RWPE2 (cell line): ENCODE measurements around the gene CERT1.
"Not testable (repeated sequence)": the region's sequence is repeated elsewhere in the genome, so short reads cannot be mapped to it uniquely, and the experiment has no call there.

Source experiments
- ATAC-seq: fragments of 200-7000 bp; cut with Tn5 transposase; 3 replicates; pipeline ENCODE4 v1.9.1; 2021; ENCODE audit warnings: low read depth
- DNase-seq: peaks from one replicate; pipeline ENCODE4 v3.0.0-alpha.2; 2020; ENCODE audit warnings: low spot score
- H3K27ac ChIP-seq: fragments of 450-650 bp; 2 replicates; pipeline ENCODE4 v1.5.1; 2017; ENCODE audit warnings: mild to moderate bottlenecking; ENCODE audit not compliant: poor library complexity, severe bottlenecking
- H3K27me3 ChIP-seq: fragments of 250-450 bp; sonication (Bioruptor Pico); 2 replicates; pipeline ENCODE4 v1.5.1; 2021; ENCODE audit warnings: mild to moderate bottlenecking, moderate library complexity; ENCODE audit not compliant: insufficient read depth, poor library complexity, severe bottlenecking
- H3K36me3 ChIP-seq: fragments of 250-450 bp; sonication (Bioruptor Pico); 2 replicates; pipeline ENCODE4 v1.5.1; 2020; ENCODE audit warnings: low read depth, mild to moderate bottlenecking, moderate library complexity
- H3K4me1 ChIP-seq: fragments of 250-450 bp; sonication (Bioruptor Pico); 2 replicates; pipeline ENCODE4 v1.5.1; 2021; ENCODE audit warnings: mild to moderate bottlenecking, moderate library complexity; ENCODE audit not compliant: insufficient read depth, poor library complexity, severe bottlenecking
- H3K4me3 ChIP-seq: fragments of 250-450 bp; sonication (Bioruptor Pico); 2 replicates; pipeline ENCODE4 v1.5.1; 2021; ENCODE audit warnings: mild to moderate bottlenecking, moderate library complexity; ENCODE audit not compliant: severe bottlenecking
- H3K9me3 ChIP-seq: fragments of 250-450 bp; sonication (Bioruptor Pico); 2 replicates; pipeline ENCODE4 v1.5.1; 2021; ENCODE audit warnings: mild to moderate bottlenecking, moderate library complexity; ENCODE audit not compliant: severe bottlenecking
- CTCF ChIP-seq: fragments of 450-650 bp; IDR thresholded peaks from one replicate; pipeline ENCODE4 v1.5.1; 2017; ENCODE audit warnings: mild to moderate bottlenecking, moderate library complexity; ENCODE audit not compliant: poor library complexity, severe bottlenecking

The CERT1 gene

GRCh38 chr5:75511435-75512382 lies at the start of gene CERT1, which contains the start of gene POLK:
Gene CERT1 (minus strand): TSS chr5:75511629. CDS start chr5:75511207, 422 bp downstream.
Gene POLK (plus strand): TSS chr5:75511891.
- peak within 1 kb of the TSS; percentile 55 for H3K27ac ChIP-seq
- H3K36me3 ChIP-seq = peaks cover 18% of the 10 kb centered on the region
- peak; percentile 100 for DNase-seq
- H3K4me1 ChIP-seq = peaks cover 27% of the 10 kb centered on the region
- peak; percentile 95 for ATAC-seq
- H3K27me3 ChIP-seq = no peaks in the 10 kb centered on the region
- no peak for TF ChIP-seq CTCF
- no peaks in the 10 kb centered on the region for H3K9me3 ChIP-seq
- peak within 1 kb of the TSS; percentile 67 for H3K4me3 ChIP-seq

GRCh38 chr5:75560655-75561054 lies 49.2 kb upstream of the CERT1 start:
- not testable (repeated sequence) for H3K4me1 ChIP-seq, H3K27ac ChIP-seq, H3K27me3 ChIP-seq, ATAC-seq, H3K9me3 ChIP-seq, DNase-seq, H3K4me3 ChIP-seq
- H3K36me3 ChIP-seq = peaks cover 16% of the 10 kb centered on the region

GRCh38 chr5:75558981-75559632 lies 47.7 kb upstream of the CERT1 start:
- DNase-seq = no peak
- no peak for TF ChIP-seq CTCF
- H3K27me3 ChIP-seq = no peaks in the 10 kb centered on the region
- H3K4me3 ChIP-seq = no peak overlapping the region
- H3K4me1 ChIP-seq = no peaks in the 10 kb centered on the region
- no peak for ATAC-seq
- H3K9me3 ChIP-seq = peaks cover 10% of the 10 kb centered on the region
- H3K27ac ChIP-seq = no peak overlapping the region
- peaks cover 17% of the 10 kb centered on the region for H3K36me3 ChIP-seq

GRCh38 chr5:75558221-75558620 lies 46.8 kb upstream of the CERT1 start:
- Histone ChIP-seq H3K27ac (no peak overlapping the region), H3K9me3 (peaks cover 7% of the 10 kb centered on the region), H3K27me3 (no peaks in the 10 kb centered on the region), H3K36me3 (peaks cover 26% of the 10 kb centered on the region), H3K4me1 (no peaks in the 10 kb centered on the region), H3K4me3 (no peak overlapping the region)
- ATAC-seq (no peak), DNase-seq (no peak)
- TF ChIP-seq CTCF = no peak

GRCh38 chr5:75553358-75553757 lies 41.9 kb upstream of the CERT1 start:
- H3K27me3 ChIP-seq = no peaks in the 10 kb centered on the region
- no peaks in the 10 kb centered on the region for H3K9me3 ChIP-seq
- no peak for DNase-seq
- no peak overlapping the region for H3K4me3 ChIP-seq
- no peak for ATAC-seq
- peaks cover 44% of the 10 kb centered on the region for H3K36me3 ChIP-seq
- H3K27ac ChIP-seq = no peak overlapping the region
- H3K4me1 ChIP-seq = no peaks in the 10 kb centered on the region
- TF ChIP-seq CTCF = no peak
